K562 (cell line): ENCODE data around the gene SERTAD1. TPM values are rescaled to one million over a fixed set of nuclear protein-coding genes. Genes with fewer than 3 reads are reported as not detected.
A peak's percentile ranks its signal among the peaks of the same experiment; 100 is the strongest.

ENCODE experiments used
- HDAC8 ChIP-seq: fragments of 450-650 bp; IDR thresholded peaks from 2 replicates; pipeline ENCODE4 v1.6.1; 2016; ENCODE audit warnings: mild to moderate bottlenecking, missing genetic modification characterization, moderate library complexity, missing compliant biosample characterization
- MYNN ChIP-seq, 2 experiments: sonication (generic); formaldehyde crosslinking in 1 of 2; IDR thresholded peaks; 2 replicates each; pipeline versions ENCODE4 v1.5.0 to v1.6.1; 2016 to 2020; ENCODE audit warnings: antibody characterized with exemption in 1 of 2, missing genetic modification reagents in 1 of 2
- WHSC1 ChIP-seq: IDR thresholded peaks from one replicate; pipeline ENCODE4 v1.6.1; 2012; ENCODE audit warnings: low read length, control low read depth, inconsistent platforms
- ZNF134 ChIP-seq: fragments of 250-450 bp; sonication (Bioruptor Pico); conservative IDR thresholded peaks from 2 replicates; pipeline ENCODE4 v1.4.0; 2020
- polyA plus RNA-seq, 8 experiments: library from polyadenylated mRNA; depleted of rRNA in 4 of 8; stranded (reverse) in 5 of 8; unstranded in 3 of 8; fragments of >200 nt; fragmentation: Nextera tagmentation in 2 of 8; fragmentation: Illumina TruSeq in 1 of 8; extraction: Ambion mirVana in 2 of 8; extraction: Trizol in 1 of 8; gene quantifications; 2 replicates each; pipeline versions ENCODE4 v1.2.1 to v1.2.3, GENCODE V29; 2011 to 2014; ENCODE audit warnings: inconsistent platforms in 1 of 8, missing spikeins in 1 of 8
- total RNA-seq, 7 experiments: library from RNA; depleted of rRNA in 6 of 7; stranded (reverse); fragments of >200 nt in 6 of 7; fragmentation: Illumina TruSeq in 2 of 7; extraction: Trizol in 2 of 7; gene quantifications; 2 replicates each; pipeline versions ENCODE4 v1.2.1 to v1.2.3, GENCODE V29; 2011 to 2021; ENCODE audit warnings: low replicate concordance in 1 of 7
- TF ChIP-seq, protein P1 (sequence below), 2 experiments: fragments of 450-650 bp in 1 of 2; IDR thresholded peaks; 2 replicates each; pipeline ENCODE4 v1.6.1; 2011 to 2017; ENCODE audit warnings: low read depth in 2 of 2, antibody characterized with exemption in 1 of 2, borderline replicate concordance in 1 of 2, low read length in 1 of 2, mild to moderate bottlenecking in 1 of 2, mixed read lengths in 1 of 2; ENCODE audit not compliant: control insufficient read depth in 1 of 2
- TF ChIP-seq, protein P2 (sequence below): fragments of 450-650 bp; IDR thresholded peaks from 2 replicates; pipeline ENCODE4 v1.6.1; 2016; ENCODE audit warnings: mild to moderate bottlenecking, moderate library complexity
- TF ChIP-seq, protein P3 (sequence below): sonication (generic); formaldehyde crosslinking; IDR thresholded peaks from 2 replicates; pipeline ENCODE4 v1.8.1; 2023; ENCODE audit warnings: mild to moderate bottlenecking, missing genetic modification reagents, moderate library complexity
- TF ChIP-seq, protein P4 (sequence below): fragments of 450-650 bp; formaldehyde crosslinking; IDR thresholded peaks from 2 replicates; pipeline ENCODE4 v1.4.0; 2022; ENCODE audit warnings: missing genetic modification characterization
- TF ChIP-seq, protein P5 (sequence below): fragments of 250-450 bp; sonication (Bioruptor Pico); IDR thresholded peaks from 2 replicates; pipeline ENCODE4 v1.9.0; 2021; ENCODE audit warnings: mild to moderate bottlenecking

The SERTAD1 gene
- total and polyA plus RNA-seq, 9 of the 15 experiments (the other 6 are each of a cell fraction or from before 2014, with no cell fraction given), result 0.15 to 8.7 (median 4.9) TPM

DNA sequence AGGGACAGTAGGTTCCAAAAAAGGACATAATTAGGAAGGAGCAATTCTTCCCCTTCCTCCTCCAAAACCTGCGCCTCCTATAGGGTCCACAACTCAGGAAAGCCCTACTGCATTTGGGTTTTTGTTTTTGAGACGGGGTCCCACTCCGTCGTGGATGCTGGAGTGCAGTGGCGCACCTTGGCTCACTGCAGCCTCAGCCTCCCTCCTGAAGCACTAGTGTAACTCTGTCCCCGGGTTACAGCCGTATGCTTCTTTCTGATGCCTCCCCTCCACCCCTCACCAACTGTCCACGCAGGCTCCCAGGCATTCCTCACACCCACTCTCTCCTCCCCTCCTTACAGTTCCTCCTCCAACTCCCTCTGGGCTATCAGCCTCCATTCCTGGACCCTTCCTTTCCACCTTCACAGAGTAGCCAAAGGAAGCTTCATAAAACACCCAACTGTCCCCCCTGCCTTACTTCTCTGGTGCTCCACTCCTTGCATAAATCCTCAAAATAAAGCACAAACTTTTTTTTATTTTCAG lies 20.5 kb upstream of the SERTAD1 start (continued):
- TF ChIP-seq, protein P1, sequence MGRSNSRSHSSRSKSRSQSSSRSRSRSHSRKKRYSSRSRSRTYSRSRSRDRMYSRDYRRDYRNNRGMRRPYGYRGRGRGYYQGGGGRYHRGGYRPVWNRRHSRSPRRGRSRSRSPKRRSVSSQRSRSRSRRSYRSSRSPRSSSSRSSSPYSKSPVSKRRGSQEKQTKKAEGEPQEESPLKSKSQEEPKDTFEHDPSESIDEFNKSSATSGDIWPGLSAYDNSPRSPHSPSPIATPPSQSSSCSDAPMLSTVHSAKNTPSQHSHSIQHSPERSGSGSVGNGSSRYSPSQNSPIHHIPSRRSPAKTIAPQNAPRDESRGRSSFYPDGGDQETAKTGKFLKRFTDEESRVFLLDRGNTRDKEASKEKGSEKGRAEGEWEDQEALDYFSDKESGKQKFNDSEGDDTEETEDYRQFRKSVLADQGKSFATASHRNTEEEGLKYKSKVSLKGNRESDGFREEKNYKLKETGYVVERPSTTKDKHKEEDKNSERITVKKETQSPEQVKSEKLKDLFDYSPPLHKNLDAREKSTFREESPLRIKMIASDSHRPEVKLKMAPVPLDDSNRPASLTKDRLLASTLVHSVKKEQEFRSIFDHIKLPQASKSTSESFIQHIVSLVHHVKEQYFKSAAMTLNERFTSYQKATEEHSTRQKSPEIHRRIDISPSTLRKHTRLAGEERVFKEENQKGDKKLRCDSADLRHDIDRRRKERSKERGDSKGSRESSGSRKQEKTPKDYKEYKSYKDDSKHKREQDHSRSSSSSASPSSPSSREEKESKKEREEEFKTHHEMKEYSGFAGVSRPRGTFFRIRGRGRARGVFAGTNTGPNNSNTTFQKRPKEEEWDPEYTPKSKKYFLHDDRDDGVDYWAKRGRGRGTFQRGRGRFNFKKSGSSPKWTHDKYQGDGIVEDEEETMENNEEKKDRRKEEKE (IDR thresholded peaks at IDR 0.05; ENCODE audit: borderline replicate concordance in 1 of 2, control insufficient read depth in 1 of 2, low read depth in 2 of 2, low read length in 1 of 2), result no peak
- TF ChIP-seq ZNF134 (CRISPR knock-in tag) (no peak), MYNN (IDR thresholded peaks at IDR 0.05) (peak; percentile 1; the same call in 1 of the 2 replicates), MYNN (CRISPR knock-in tag; IDR thresholded peaks at IDR 0.05) (no peak), WHSC1 (peak; percentile 42), HDAC8 (tag) (no peak)
- TF ChIP-seq, protein P2, sequence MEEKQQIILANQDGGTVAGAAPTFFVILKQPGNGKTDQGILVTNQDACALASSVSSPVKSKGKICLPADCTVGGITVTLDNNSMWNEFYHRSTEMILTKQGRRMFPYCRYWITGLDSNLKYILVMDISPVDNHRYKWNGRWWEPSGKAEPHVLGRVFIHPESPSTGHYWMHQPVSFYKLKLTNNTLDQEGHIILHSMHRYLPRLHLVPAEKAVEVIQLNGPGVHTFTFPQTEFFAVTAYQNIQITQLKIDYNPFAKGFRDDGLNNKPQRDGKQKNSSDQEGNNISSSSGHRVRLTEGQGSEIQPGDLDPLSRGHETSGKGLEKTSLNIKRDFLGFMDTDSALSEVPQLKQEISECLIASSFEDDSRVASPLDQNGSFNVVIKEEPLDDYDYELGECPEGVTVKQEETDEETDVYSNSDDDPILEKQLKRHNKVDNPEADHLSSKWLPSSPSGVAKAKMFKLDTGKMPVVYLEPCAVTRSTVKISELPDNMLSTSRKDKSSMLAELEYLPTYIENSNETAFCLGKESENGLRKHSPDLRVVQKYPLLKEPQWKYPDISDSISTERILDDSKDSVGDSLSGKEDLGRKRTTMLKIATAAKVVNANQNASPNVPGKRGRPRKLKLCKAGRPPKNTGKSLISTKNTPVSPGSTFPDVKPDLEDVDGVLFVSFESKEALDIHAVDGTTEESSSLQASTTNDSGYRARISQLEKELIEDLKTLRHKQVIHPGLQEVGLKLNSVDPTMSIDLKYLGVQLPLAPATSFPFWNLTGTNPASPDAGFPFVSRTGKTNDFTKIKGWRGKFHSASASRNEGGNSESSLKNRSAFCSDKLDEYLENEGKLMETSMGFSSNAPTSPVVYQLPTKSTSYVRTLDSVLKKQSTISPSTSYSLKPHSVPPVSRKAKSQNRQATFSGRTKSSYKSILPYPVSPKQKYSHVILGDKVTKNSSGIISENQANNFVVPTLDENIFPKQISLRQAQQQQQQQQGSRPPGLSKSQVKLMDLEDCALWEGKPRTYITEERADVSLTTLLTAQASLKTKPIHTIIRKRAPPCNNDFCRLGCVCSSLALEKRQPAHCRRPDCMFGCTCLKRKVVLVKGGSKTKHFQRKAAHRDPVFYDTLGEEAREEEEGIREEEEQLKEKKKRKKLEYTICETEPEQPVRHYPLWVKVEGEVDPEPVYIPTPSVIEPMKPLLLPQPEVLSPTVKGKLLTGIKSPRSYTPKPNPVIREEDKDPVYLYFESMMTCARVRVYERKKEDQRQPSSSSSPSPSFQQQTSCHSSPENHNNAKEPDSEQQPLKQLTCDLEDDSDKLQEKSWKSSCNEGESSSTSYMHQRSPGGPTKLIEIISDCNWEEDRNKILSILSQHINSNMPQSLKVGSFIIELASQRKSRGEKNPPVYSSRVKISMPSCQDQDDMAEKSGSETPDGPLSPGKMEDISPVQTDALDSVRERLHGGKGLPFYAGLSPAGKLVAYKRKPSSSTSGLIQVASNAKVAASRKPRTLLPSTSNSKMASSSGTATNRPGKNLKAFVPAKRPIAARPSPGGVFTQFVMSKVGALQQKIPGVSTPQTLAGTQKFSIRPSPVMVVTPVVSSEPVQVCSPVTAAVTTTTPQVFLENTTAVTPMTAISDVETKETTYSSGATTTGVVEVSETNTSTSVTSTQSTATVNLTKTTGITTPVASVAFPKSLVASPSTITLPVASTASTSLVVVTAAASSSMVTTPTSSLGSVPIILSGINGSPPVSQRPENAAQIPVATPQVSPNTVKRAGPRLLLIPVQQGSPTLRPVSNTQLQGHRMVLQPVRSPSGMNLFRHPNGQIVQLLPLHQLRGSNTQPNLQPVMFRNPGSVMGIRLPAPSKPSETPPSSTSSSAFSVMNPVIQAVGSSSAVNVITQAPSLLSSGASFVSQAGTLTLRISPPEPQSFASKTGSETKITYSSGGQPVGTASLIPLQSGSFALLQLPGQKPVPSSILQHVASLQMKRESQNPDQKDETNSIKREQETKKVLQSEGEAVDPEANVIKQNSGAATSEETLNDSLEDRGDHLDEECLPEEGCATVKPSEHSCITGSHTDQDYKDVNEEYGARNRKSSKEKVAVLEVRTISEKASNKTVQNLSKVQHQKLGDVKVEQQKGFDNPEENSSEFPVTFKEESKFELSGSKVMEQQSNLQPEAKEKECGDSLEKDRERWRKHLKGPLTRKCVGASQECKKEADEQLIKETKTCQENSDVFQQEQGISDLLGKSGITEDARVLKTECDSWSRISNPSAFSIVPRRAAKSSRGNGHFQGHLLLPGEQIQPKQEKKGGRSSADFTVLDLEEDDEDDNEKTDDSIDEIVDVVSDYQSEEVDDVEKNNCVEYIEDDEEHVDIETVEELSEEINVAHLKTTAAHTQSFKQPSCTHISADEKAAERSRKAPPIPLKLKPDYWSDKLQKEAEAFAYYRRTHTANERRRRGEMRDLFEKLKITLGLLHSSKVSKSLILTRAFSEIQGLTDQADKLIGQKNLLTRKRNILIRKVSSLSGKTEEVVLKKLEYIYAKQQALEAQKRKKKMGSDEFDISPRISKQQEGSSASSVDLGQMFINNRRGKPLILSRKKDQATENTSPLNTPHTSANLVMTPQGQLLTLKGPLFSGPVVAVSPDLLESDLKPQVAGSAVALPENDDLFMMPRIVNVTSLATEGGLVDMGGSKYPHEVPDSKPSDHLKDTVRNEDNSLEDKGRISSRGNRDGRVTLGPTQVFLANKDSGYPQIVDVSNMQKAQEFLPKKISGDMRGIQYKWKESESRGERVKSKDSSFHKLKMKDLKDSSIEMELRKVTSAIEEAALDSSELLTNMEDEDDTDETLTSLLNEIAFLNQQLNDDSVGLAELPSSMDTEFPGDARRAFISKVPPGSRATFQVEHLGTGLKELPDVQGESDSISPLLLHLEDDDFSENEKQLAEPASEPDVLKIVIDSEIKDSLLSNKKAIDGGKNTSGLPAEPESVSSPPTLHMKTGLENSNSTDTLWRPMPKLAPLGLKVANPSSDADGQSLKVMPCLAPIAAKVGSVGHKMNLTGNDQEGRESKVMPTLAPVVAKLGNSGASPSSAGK, result no peak
- TF ChIP-seq, protein P3, sequence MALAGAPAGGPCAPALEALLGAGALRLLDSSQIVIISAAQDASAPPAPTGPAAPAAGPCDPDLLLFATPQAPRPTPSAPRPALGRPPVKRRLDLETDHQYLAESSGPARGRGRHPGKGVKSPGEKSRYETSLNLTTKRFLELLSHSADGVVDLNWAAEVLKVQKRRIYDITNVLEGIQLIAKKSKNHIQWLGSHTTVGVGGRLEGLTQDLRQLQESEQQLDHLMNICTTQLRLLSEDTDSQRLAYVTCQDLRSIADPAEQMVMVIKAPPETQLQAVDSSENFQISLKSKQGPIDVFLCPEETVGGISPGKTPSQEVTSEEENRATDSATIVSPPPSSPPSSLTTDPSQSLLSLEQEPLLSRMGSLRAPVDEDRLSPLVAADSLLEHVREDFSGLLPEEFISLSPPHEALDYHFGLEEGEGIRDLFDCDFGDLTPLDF (CRISPR knock-in tag), result no peak
- TF ChIP-seq, protein P4, sequence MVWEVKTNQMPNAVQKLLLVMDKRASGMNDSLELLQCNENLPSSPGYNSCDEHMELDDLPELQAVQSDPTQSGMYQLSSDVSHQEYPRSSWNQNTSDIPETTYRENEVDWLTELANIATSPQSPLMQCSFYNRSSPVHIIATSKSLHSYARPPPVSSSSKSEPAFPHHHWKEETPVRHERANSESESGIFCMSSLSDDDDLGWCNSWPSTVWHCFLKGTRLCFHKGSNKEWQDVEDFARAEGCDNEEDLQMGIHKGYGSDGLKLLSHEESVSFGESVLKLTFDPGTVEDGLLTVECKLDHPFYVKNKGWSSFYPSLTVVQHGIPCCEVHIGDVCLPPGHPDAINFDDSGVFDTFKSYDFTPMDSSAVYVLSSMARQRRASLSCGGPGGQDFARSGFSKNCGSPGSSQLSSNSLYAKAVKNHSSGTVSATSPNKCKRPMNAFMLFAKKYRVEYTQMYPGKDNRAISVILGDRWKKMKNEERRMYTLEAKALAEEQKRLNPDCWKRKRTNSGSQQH, result peak; percentile 92
- TF ChIP-seq, protein P5, sequence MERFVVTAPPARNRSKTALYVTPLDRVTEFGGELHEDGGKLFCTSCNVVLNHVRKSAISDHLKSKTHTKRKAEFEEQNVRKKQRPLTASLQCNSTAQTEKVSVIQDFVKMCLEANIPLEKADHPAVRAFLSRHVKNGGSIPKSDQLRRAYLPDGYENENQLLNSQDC (CRISPR knock-in tag), result 0 out of 2 replicates have a peak, but pooled peaks have one; percentile 12
